ENCODE measurements around the gene PLTP.

Gene PLTP

DNA sequence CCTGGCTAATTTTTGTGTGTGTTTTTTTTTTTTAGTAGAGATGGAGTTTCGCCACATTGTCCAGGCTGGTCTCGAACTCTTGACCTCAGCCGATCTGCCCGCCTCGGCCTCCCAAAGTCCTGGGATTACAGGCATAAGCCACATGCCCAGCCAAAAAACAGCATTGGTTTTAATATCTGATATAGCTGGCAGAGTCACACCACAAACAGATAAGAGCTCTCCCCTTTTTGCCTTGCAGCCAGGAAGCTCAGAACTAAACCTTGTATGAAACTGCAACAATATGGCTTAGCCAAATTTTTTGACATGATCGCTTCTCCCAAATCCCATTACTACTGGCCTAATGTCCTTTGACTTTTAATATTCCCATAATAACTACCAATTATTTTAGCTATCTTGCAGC, 59.6 kb downstream of the PLTP start:
- Mint-ChIP-seq H3K9me3 (no peaks in the 10 kb centered on the region), H3K36me3 (ENCODE audit: low read depth) (peaks cover 28% of the 10 kb centered on the region), H3K4me1 (ENCODE audit: low read depth) (peaks cover 11% of the 10 kb centered on the region), H3K4me3 (no peak overlapping the region), H3K27ac (no peak overlapping the region), H3K27me3 (ENCODE audit: low read depth) (no peaks in the 10 kb centered on the region)
- DNase-seq (ENCODE audit: low spot score): no peak

DNA sequence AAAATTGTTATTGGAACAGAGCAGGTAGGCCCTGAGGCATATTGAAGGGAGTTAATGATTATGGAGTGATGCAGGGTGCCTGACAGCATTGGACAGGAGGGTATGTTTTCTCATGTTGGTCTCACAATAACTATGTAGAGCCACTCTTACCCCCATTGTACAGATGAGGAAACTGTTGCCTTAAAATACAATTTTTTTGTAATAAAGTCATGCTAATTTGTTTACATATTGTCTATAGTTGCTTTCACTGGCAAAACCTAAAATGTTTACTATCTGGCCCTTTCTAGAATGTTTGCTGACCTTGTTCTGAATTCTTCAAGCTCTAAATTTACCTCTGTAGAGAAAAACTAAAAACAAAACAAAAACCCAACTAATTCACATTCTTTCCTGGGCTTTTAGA, 60.5 kb downstream of the PLTP start:
- no peak for DNase-seq (ENCODE audit: low spot score)
- Mint-ChIP-seq H3K4me3 (no peak overlapping the region), H3K36me3 (ENCODE audit: low read depth) (peaks cover 28% of the 10 kb centered on the region), H3K9me3 (no peaks in the 10 kb centered on the region), H3K27me3 (ENCODE audit: low read depth) (no peaks in the 10 kb centered on the region), H3K4me1 (ENCODE audit: low read depth) (peaks cover 10% of the 10 kb centered on the region), H3K27ac (no peak overlapping the region)

DNA sequence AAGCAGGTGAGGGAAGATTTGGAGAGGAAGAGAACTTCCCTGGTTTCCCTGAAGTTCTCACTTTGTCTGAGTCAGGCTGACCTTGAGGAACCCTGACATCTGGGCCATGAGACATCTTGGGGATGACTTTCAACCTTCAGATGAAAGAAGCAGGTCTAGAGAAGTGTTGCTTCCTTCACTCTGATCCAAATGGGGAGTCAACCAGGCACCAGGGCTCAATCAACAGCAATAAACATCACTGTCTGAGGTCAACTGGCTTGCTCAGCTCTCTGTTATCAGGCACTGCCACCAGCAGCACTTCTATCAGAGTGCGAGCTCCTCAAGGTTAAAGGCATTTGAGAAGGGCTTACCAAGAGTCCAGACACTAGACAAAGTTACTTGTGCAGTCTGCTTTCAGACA, 61.0 kb downstream of the PLTP start:
- H3K4me1 Mint-ChIP-seq (ENCODE audit: low read depth): peaks cover 9% of the 10 kb centered on the region
- peaks cover 28% of the 10 kb centered on the region for H3K36me3 Mint-ChIP-seq (ENCODE audit: low read depth)
- no peaks in the 10 kb centered on the region for H3K27me3 Mint-ChIP-seq (ENCODE audit: low read depth)
- H3K9me3 Mint-ChIP-seq: no peaks in the 10 kb centered on the region
- no peak for DNase-seq (ENCODE audit: low spot score)
- H3K4me3 Mint-ChIP-seq: no peak overlapping the region
- no peak overlapping the region for H3K27ac Mint-ChIP-seq

DNA sequence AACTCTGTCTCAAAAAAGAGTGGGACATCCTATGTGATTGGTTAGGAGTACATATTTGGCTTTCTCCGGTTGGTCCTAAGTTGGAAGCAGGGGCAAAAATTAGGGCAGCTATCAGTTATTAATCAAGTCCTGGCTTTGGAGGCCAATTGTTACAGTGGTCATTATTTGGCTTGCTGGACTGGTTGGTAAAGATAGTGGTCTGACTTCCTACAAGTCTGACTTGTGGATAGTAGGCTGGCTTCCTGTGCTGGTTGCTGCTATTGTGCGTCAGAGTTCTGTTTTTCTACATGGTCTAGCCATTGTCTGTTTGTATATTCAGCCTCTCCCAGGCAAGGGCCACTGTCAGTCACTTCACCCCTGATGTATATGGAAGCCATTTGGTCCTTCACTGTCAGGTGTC, 61.7 kb downstream of the PLTP start:
- no peaks in the 10 kb centered on the region for H3K27me3 Mint-ChIP-seq (ENCODE audit: low read depth)

DNA sequence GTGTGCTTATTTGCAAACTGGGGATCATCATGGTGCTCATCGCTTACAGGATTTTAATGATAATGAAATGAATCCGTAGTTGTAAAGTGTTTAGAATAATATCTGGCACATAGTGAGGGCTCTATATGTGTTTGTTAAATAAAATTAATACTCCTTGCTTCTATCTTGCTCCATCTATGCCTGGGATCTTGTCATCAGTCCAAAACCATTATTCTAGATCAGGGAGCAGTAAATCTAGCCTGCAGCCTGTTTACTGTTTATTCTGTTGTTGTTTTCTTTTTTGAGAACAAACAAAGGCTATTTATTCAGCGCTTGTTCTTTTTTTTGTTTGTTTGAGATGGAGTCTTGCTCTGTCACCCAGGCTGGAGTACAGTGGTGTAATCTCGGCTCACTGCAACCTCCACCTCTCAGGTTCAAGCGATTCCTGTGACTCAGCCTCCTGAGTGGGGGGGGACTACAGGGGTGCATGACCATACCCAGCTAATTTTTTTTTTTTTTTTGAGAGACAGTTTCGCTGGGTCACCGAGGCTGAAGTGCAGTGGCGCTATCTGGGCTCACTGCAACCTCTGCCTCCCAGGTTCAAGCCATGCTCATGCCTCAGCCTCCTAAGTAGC, 62.9 kb downstream of the PLTP start:
- Mint-ChIP-seq H3K27ac (no peak overlapping the region), H3K9me3 (no peaks in the 10 kb centered on the region), H3K4me3 (no peak overlapping the region), H3K4me1 (ENCODE audit: low read depth) (peaks cover 2% of the 10 kb centered on the region), H3K27me3 (ENCODE audit: low read depth) (no peaks in the 10 kb centered on the region), H3K36me3 (ENCODE audit: low read depth) (peaks cover 32% of the 10 kb centered on the region)
- no peak for DNase-seq (ENCODE audit: low spot score)

More for the DNA sequence above, 61.7 kb downstream of the PLTP start:
- Mint-ChIP-seq H3K4me1 (ENCODE audit: low read depth) (peaks cover 8% of the 10 kb centered on the region), H3K36me3 (ENCODE audit: low read depth) (peaks cover 28% of the 10 kb centered on the region), H3K9me3 (no peaks in the 10 kb centered on the region), H3K27ac (no peak overlapping the region), H3K4me3 (no peak overlapping the region)
- DNase-seq (ENCODE audit: low spot score): no peak
